HG02938 (cell line): ENCODE data around the gene SLAMF1.
"Not testable (repeated sequence)": the region's sequence is repeated elsewhere in the genome, so short reads cannot be mapped to it uniquely, and the experiment has no call there.

Source experiments
- ATAC-seq: cut with Tn5 transposase; IDR thresholded peaks from one replicate; pipeline ENCODE4 v1.9.1; 2021; ENCODE audit warnings: mild to moderate bottlenecking, moderate library complexity; ENCODE audit not compliant: unreplicated experiment

SLAMF1 gene, protein sequence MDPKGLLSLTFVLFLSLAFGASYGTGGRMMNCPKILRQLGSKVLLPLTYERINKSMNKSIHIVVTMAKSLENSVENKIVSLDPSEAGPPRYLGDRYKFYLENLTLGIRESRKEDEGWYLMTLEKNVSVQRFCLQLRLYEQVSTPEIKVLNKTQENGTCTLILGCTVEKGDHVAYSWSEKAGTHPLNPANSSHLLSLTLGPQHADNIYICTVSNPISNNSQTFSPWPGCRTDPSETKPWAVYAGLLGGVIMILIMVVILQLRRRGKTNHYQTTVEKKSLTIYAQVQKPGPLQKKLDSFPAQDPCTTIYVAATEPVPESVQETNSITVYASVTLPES

DNA sequence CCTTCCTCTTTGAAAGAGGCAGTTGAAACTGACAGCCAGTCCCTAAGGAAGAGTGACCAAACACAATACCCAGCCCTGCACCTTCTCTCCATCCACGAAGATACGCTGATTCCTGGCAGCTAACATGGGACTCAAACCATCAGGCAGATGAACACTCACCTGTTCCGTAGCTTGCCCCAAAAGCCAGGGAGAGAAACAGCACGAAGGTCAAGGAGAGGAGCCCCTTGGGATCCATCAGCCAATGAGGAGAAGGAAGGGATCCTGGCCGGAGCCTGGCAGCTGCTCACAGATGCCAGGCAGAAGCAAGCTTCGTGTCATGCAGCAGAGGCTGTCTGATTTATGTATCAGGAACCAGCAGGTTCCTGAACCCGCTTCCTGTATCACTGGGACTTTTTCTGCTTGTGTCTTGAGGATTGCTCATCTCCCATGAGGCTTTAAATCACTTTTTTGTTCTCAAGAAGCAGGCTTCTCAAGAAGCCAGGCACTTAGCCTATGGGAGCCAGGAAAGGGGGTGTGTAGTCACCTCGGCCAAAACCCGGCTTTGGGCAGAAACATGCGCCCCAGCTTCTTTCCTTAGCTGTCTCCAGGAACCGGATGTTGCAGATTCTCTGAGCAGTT lies at the start of gene SLAMF1:
Gene SLAMF1 (minus strand): TSS at position 334 of the 618 bp plus-strand sequence. CDS start 99 bp downstream, at position 235.
- peak; percentile 46 for ATAC-seq

DNA sequence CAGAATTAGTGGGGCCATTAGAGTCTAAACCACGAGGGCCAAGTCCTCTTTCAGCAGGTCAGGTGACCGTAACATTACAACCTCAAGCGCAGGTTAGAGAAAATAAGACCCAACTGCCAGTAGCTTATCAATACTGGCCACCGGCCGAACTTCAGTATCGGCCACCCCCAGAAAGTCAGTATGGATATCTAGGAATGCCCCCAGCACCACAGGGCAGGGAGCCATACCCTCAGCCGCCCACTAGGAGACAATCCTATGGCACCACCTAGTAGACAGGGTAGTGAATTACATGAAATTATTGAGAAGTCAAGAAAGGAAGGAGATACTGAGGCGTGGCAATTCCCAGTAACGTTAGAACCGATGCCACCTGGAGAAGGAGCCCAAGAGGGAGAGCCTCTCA lies 45.5 kb upstream of the SLAMF1 start:
- ATAC-seq: not testable (repeated sequence)

DNA sequence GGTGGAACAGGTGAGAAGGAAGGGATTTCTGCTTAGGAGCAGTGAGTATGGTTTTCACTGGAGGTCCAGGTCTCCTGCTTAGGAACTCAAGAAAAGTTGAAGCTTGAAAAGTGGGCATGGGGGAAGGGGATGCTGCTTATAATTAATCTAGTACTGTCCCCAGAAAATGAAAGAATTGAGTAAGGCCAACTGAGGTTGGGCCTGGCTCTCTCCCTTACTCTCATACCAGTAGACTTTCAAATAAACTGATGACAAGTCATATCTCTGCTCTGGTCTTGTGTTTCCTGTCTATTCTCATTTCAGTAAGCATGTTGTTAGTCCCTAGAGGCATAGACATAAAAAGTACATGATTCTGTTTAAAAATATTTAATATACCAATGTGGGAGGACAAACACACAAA lies 38.4 kb upstream of the SLAMF1 start:
- ATAC-seq: no peak

DNA sequence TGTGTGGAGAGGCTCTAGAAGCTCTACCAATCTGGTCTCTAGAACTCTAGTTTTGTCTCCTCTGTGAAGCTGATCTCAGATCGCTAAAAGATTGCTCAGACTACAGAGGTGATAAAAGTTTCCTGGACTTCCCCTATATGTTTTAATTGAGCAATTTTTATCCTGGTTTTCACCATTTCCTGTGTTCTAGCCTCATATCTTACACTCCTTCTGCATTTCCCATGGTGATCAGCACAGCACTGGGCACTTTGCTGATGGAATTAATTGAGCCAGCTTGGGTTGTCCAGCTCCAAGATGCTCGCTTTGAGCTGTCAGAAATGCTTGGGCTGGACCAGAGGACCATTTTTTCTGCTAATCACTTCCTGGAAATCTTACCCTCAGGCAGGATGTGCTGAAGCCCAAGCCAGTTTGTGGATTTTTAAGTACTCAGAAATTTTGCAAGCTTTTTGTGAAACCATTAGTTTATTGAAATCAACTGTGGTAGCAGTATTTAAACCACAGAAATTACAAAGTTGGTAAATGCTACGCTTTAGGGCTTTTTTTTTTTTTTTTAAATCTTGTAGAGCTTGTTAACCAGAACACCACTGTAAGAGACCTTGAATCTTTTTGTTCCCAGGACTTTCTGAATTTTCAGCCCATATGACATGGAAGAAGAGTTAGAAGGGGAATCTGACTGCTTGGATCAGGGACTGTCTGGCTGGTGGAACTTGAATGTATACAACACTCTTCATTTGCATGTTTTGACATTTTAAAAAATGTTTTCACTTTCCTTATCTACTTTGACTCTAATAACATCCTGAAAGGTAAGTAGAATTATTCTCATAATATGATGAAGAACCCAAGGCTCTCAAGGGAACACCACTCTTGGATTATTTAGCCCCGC lies 36.4 kb upstream of the SLAMF1 start:
- ATAC-seq: no peak

DNA sequence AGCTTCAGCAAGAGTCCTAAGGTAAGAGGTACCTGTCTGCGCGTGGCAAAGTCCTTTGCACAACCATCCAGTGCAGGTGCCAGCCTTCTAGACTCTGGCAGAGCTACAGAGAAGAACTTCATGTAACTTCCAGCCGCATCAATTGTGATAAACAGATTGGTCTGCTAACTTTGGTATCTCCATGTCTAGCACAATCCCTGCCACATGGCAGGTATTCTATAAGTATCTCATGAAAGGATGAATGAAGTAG lies 35.0 kb upstream of the SLAMF1 start:
- ATAC-seq: no peak

DNA sequence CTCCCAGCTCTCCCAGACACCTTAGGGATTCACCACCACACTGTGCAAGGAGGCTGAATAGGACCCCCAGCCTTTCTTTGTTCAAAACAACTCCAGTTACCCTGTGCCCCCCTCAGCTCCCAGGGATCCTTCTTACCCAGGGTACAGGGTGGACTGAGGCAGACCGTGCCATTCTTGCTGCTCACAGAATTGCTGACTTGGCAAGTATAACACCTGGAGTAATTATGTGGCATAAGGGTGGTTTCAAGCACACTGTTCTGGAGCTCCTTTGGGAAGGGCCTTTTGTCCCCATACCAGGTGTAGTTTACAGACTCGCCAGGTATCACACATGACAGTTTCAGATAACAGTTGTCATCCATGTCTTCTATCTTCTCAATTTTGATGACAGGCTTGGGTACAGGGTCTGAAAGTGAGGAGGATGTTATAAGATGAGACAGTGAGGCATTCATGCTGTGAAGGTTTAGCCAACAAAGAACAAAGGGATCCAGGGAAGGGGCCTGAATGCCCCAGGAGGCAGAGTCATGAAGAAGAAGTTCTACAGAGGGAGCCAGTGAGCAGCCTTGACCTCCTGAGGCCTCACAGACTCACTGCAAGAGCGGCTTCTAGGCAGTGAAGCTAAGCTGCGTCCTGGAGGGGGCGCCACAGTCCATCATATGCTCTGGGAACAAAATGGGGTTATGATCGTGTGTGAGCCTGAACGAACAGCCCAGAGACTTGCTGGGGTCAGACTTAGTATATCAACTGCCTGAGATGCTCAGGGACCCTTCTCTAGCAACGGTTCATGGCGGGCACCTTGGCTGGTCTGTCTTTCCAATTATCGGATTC lies 34.4 kb upstream of the SLAMF1 start:
- no peak for ATAC-seq

DNA sequence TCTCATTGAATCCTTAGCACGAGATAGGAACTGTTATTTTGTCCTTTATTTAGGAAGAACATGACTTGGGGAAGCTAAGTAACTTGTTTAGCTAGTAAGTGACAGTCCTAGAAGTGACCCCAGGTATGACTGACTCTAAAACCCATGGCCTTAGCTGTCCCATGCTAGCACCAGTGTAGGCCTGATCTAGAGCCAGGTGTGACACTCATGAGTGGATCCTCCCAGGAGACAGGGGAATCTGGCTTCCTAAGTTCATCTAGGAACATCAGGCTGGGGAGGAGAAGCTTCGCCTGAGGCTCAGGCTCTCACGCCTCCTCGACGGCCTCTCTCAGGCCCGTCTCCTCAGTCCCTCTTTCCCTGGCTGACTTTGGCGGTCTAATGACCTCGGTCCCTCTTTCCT lies 33.6 kb upstream of the SLAMF1 start:
- no peak for ATAC-seq

DNA sequence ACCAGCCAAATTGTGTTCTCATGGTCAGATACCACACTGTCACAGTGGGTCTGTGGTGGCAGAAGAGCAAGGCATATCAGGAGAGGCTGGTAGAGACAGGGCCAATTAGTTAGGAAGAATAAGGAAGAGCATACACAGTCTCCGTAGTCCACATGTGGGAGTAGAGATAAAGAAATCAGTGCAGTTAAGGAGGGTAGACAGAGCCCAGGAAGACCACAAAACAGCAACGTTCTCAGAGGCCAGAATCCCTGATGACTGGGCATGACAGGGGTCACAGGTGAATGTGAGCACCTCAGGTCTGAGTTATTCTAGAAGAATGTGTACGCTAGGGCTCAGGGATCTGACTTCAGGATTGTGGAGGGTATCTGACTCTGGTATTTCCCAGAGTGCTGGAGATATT lies 33.0 kb upstream of the SLAMF1 start:
- ATAC-seq: no peak

DNA sequence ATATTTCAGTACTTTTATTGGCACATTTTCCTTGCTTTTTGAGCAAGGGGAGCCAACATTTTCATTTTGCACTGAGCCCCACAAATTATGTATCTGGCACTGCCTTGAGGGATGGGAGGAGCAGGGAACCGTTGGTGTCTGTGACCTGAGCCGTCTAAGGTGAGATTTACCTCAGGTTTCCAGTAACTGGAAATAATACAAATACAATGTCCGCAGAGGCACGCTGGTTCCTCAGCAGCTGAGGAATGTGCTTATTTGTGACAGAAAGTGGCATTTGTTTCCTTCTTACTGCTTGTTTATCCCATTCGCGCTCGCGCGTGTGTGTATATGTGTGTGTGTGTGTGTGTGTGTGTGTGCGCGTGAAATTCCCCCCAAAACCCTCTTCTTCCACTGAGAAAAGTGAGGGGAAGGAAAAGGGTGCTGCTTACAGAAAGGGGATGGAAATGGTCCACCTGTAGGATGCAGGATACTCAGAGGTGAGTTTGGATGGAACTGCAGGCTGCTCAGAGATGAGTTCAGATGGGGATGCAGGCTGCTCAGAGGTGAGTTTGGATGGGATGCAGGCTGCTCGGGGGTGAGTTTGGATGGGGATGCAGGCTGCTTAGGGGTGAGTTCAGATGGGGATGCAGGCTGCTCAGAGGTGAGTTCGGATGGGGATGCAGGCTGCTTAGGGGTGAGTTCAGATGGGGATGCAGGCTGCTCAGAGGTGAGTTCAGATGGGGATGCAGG lies 30.2 kb upstream of the SLAMF1 start:
- no peak for ATAC-seq

DNA sequence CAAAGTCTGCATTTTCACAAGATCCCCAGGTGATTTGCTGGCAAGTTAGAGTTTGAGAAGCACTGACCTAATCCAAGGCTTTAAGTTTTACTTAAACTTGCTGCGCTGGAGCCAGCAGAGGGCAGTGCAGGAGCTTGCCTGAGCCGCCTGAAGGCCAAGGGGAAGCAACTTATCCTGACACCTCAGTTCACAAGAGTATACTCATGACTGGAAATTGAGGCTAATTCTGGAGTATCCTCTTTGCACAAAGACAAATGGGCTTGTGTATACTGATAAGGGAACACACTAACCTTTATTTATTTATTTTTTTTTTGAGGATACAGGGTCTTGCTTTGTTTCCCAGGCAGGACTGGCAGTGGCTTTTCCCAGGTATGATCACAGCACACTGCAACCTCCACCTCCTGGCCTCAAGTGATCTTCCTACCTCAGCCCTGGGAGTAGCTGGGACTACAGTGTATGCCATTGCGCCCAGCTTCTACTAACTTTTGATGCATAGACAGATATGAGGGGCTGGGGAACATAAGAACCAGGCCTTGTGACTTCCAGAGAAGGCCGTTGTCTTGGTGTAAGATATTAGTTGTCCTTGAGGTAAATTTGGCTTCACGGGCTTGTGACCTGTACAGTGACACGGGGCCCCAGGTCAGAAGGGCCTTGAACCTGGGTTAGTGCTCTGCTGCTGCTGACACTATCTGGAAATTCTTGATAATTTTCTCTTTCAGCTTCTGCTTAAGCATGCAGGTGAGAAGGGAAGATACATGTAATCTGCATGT lies 29.0 kb upstream of the SLAMF1 start:
- peak; percentile 42 for ATAC-seq

DNA sequence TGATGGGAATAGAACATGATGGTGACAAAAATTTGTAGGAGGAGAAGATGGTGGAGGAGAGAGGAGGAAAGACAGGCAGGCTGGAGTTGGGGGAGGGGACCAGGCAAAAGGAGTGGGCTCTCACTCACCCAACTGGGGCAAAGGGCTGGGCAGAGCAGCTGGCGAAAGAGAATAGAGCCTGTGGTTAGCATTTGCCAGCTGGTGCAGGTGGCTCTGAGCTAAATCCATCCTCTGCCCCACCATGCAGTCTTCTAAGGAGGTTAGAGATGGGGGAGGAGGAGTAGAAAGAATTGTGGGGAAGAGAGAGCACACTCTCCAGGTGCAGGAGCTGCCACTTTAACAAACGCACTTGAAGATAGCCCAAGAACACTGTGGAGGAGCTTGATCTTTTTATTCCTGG lies 27.6 kb upstream of the SLAMF1 start:
- no peak for ATAC-seq

DNA sequence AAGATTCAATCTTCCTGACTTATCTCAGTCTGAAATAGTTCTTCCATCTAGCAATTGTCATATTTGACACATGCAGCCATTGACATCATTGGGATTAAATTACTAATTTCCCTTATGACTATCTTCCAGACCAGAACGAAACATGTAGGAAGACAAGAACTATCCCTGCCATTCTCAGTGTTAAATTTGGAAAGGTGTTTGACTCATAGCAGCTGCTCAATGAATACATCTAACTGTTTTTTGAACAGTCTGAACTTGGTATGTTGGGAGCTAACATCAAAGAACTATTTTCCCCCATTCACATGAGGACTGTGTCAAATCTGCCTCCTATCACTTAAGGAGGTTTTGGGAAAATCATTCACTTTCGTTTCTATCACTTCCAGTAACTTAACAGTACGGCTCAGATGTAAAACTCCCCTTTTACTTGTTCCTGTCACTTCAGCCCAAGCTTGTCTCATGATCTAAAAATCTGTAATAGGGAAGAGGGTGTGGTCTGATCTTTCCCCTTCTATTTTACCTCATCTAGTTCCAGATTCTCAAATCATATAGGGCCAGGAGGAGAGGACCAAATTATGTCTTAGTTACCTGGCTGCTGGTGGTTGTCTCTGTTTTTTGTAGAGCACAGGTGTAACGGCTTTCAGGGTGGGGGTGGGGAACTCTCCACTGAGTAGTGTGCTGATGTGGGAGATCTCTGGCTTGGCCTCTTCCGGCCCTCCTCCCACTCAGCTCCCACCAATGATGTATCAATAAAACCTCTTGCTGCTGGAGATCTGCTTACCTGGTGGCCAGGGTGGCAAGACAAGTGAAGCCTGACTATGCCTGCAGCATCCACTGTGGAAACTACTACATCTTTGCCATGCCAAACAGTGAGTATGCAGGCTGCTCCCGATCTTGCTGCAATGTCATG lies 26.2 kb upstream of the SLAMF1 start:
- ATAC-seq: no peak

DNA sequence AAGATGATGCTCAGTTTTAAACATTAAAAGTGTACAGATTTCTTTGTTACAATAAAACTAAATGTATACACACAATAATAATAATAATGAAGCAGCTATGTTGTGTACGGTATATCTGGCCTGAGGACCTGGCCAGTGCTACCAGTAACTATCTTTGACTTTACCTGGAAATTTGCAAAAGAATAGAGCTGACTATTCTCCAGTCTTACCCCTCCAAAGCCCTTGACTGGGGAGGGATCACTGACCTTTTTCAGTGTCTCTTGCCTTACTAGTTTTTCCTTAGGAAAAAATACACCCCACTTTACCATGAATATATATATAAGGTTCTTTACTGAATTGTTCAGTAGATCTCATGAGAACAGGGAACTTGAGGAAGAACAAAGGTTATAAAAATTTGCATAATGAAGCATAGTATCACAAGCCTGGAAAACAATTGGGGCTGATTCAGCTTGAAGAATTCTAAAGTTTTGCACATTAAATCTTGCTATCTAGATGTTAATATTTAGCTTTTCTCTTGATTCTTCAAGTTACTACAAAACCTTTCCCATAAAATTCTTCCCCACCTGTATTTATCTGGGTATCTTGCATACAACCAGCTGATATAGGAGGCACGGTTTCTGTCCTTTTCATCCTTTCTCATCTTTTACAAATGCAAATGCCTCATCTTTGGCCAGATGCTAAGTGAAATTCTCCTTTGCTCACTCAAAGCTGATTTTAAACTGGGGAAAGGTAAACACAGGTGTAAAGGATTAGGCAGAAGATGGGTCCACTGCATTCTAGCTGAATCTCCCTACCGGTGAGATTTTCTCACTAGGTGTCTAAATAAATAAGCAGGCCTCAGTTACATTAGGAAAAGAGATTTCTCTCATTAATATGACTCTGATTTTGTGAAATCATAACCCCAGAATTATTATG lies 25.0 kb upstream of the SLAMF1 start:
- no peak for ATAC-seq

DNA sequence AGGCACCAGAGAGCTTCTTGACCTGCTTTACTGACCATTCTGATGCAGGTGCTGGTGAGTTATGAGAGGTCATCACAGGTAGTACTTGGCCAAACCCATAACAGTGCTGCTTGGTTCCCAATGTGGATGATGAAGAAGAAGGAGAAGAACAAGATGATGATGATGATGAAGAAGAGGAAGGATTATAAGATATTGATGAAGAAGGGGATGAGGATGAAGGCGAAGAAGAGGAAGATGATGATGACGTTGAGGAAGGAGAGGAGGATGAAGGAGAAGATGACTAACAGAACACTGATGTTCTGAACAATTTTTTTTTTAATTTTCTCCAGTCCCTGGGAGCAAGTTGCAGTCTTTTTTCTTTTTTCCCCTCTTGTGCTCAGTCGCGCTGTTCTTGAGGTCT lies 23.9 kb upstream of the SLAMF1 start:
- no peak for ATAC-seq

DNA sequence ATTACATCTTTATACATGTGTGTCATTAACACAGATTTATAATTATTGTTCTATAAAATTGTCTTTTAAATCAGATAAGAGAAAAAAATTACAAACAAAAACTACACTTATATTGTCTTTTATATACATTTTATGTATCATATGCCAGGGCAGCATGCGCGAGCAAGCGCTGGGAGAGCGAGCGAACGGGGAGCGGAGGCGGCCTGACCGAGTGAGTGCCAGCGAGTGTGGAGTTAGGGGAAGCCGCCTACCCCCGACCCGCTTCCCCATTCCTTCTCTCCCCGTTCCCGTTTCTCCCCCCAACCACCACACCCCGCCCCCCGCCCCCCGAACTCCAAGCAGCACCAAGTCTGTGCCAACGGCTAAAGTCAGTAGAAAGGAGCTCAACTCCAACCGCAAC lies 23.0 kb upstream of the SLAMF1 start:
- ATAC-seq: no peak

DNA sequence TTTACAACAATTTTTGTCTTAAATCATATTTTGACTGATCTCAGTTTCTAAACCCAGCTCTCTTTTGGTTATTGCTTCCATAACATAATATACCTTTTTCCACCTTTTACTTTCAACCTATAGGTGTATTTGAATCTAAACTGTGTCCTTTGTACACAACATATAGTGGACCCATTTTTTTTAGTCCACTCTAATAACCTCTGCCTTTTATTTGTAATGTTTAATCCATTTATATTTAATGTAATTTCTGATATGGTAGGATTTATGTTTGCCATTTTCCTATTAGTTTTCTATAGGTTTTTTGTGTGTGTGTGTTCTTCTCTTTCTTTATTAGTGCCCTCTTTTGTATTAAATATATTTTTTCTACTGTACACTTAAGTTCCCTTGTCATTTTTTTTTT lies 22.4 kb upstream of the SLAMF1 start:
- no peak for ATAC-seq

DNA sequence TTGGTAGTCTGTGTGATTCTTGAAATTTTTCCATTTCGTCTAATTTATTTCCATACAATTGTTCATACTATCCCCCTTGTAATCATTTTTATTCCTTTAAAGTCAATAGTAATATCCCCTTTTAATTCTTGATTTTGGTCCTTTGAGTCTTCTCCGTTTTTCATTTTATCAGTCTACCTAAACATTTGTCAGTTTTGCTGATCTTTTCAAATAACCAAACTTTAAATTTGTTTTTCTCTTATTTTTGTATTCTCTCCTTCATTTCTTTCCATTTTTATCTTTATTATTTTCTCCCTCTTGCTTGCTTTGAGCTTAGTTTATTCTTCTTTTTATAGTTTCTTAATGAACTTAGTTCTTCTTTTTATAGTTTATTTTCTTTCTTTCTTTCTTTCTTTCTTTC lies 21.1 kb upstream of the SLAMF1 start:
- ATAC-seq: no peak

DNA sequence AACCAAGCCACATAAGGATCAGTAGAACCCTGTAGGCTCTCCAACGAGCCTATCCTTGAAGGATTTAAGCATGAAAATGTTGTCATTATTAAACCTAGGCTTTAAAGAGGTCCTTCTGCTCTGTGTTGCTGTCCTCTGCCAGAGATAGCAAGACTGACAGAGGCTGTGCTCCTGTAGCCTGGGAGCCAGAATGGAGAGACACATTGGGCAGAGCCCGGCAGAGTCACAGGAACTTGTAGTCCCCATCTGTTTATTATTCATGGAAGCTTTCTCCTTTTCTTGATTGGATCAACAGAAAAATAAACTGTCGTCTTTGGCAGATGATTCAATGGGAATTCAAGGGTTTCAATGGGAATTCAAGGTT lies 19.2 kb upstream of the SLAMF1 start:
- ATAC-seq: no peak
